GM23338 (cell line): ENCODE data around the gene MIA. TPM values are rescaled to one million over a fixed set of nuclear protein-coding genes. Genes with fewer than 3 reads are reported as not detected.

Source experiments
- ATAC-seq: fragments of 200-7000 bp; cut with Tn5 transposase; 3 replicates; pipeline ENCODE4 v1.9.1; 2020
- DNase-seq: peaks from one replicate; pipeline ENCODE4 v3.0.0-alpha.2; 2015; ENCODE audit warnings: low spot score
- H2AFZ ChIP-seq: fragments of 200-600 bp; sonication (generic); 2 replicates; pipeline ENCODE4 v1.8.0; 2016; ENCODE audit warnings: antibody characterized with exemption, mild to moderate bottlenecking, moderate library complexity
- H3F3A ChIP-seq: fragments of 200-600 bp; sonication (generic); replicated peaks from 2 replicates; pipeline ENCODE4 v1.8.0; 2017; ENCODE audit warnings: antibody characterized with exemption, mixed run types, low read depth
- H3K27ac ChIP-seq: fragments of 200-600 bp; sonication (generic); 2 replicates; pipeline ENCODE4 v1.6.1; 2016; ENCODE audit warnings: low read depth
- H3K27me3 ChIP-seq: fragments of 200-600 bp; sonication (generic); 2 replicates; pipeline ENCODE4 v1.8.0; 2016; ENCODE audit warnings: mild to moderate bottlenecking, mixed run types, moderate library complexity; ENCODE audit not compliant: insufficient read depth
- H3K36me3 ChIP-seq: fragments of 200-600 bp; sonication (generic); 2 replicates; pipeline ENCODE4 v1.8.0; 2016; ENCODE audit warnings: mild to moderate bottlenecking; ENCODE audit not compliant: insufficient read depth
- H3K4me1 ChIP-seq: fragments of 200-600 bp; sonication (generic); 2 replicates; pipeline ENCODE4 v1.8.0; 2016; ENCODE audit warnings: mild to moderate bottlenecking, moderate library complexity; ENCODE audit not compliant: insufficient read depth
- H3K4me2 ChIP-seq: fragments of 200-600 bp; sonication (generic); 2 replicates; pipeline ENCODE4 v1.7.1; 2017; ENCODE audit warnings: mixed run types
- H3K4me3 ChIP-seq: fragments of 200-600 bp; sonication (generic); 2 replicates; pipeline ENCODE4 v1.6.1; 2016; ENCODE audit warnings: mixed run types
- H3K79me2 ChIP-seq: fragments of 200-600 bp; sonication (generic); replicated peaks from 2 replicates; pipeline ENCODE4 v1.8.0; 2017; ENCODE audit warnings: mild to moderate bottlenecking; ENCODE audit not compliant: insufficient read depth
- H3K9me2 ChIP-seq: fragments of 200-600 bp; sonication (generic); 2 replicates; pipeline ENCODE4 v1.8.0; 2017; ENCODE audit not compliant: insufficient read depth
- H4K20me1 ChIP-seq: fragments of 200-600 bp; sonication (generic); replicated peaks from 2 replicates; pipeline ENCODE4 v1.8.0; 2017; ENCODE audit warnings: mild to moderate bottlenecking; ENCODE audit not compliant: insufficient read depth
- H3K27ac Mint-ChIP-seq: 2 replicates; pipeline ENCODE4 v1.8.0; 2020; ENCODE audit warnings: inconsistent platforms, mild to moderate bottlenecking, moderate library complexity, mixed read lengths
- H3K27me3 Mint-ChIP-seq: 3 replicates; pipeline ENCODE4 v1.8.0; 2022; ENCODE audit warnings: low read depth, mild to moderate bottlenecking, moderate library complexity, mixed read lengths, inconsistent platforms; ENCODE audit not compliant: insufficient read depth, poor library complexity
- H3K36me3 Mint-ChIP-seq: 3 replicates; pipeline ENCODE4 v1.8.0; 2021; ENCODE audit warnings: low read depth, mild to moderate bottlenecking, inconsistent platforms, moderate library complexity, mixed read lengths
- H3K4me1 Mint-ChIP-seq: 3 replicates; pipeline ENCODE4 v1.8.0; 2020; ENCODE audit warnings: mild to moderate bottlenecking, inconsistent platforms, mixed read lengths
- H3K4me3 Mint-ChIP-seq: 3 replicates; pipeline ENCODE4 v1.8.0; 2021; ENCODE audit warnings: moderate library complexity, mild to moderate bottlenecking, inconsistent platforms, mixed read lengths
- H3K9me3 Mint-ChIP-seq: 3 replicates; pipeline ENCODE4 v1.8.0; 2020; ENCODE audit warnings: moderate library complexity, mild to moderate bottlenecking, inconsistent platforms, mixed read lengths
- CREB1 ChIP-seq: fragments of 250-450 bp; sonication (Bioruptor Pico); IDR thresholded peaks from 2 replicates; pipeline ENCODE4 v1.5.0; 2020; ENCODE audit warnings: low read depth, mild to moderate bottlenecking, moderate library complexity
- EZH2phosphoT487 ChIP-seq: fragments of 200-600 bp; sonication (generic); IDR thresholded peaks from one replicate; pipeline ENCODE4 v1.8.1; 2018; ENCODE audit warnings: antibody characterized with exemption; ENCODE audit not compliant: unreplicated experiment
- POLR2AphosphoS5 ChIP-seq: IDR thresholded peaks from 2 replicates; pipeline ENCODE4 v1.6.1; 2016; ENCODE audit warnings: antibody characterized with exemption, low read depth
- STAT1 ChIP-seq: IDR thresholded peaks from one replicate; pipeline ENCODE4 v1.6.1; 2016; ENCODE audit warnings: antibody characterized with exemption; ENCODE audit not compliant: unreplicated experiment
- ZNF114 ChIP-seq: fragments of 250-450 bp; sonication (Bioruptor Pico); IDR thresholded peaks from 2 replicates; pipeline ENCODE4 v1.5.0; 2020; ENCODE audit warnings: mild to moderate bottlenecking, moderate library complexity
- polyA plus RNA-seq: library from polyadenylated mRNA; unstranded; fragments of >200 nt; fragmentation: Nextera tagmentation; extraction: Ambion mirVana; gene quantifications from 2 replicates; pipeline ENCODE4 v1.2.1, GENCODE V29; 2016
- total RNA-seq: library from RNA; depleted of rRNA; stranded (reverse); fragments of >200 nt; shearing (Covaris generic); gene quantifications from 2 replicates; pipeline ENCODE4 v1.2.3, GENCODE V29; 2014
- TF ChIP-seq, protein P1 (sequence below): IDR thresholded peaks from one replicate; pipeline ENCODE4 v1.6.1; 2018; ENCODE audit warnings: antibody characterized with exemption; ENCODE audit not compliant: unreplicated experiment
- TF ChIP-seq, protein P2 (sequence below): fragments of 250-450 bp; sonication (Bioruptor Pico); IDR thresholded peaks from 2 replicates; pipeline ENCODE4 v1.5.0; 2020; ENCODE audit warnings: mild to moderate bottlenecking, moderate library complexity

The MIA gene
- total and polyA plus RNA-seq, 2 experiments from 2014 or later = not detected

DNA sequence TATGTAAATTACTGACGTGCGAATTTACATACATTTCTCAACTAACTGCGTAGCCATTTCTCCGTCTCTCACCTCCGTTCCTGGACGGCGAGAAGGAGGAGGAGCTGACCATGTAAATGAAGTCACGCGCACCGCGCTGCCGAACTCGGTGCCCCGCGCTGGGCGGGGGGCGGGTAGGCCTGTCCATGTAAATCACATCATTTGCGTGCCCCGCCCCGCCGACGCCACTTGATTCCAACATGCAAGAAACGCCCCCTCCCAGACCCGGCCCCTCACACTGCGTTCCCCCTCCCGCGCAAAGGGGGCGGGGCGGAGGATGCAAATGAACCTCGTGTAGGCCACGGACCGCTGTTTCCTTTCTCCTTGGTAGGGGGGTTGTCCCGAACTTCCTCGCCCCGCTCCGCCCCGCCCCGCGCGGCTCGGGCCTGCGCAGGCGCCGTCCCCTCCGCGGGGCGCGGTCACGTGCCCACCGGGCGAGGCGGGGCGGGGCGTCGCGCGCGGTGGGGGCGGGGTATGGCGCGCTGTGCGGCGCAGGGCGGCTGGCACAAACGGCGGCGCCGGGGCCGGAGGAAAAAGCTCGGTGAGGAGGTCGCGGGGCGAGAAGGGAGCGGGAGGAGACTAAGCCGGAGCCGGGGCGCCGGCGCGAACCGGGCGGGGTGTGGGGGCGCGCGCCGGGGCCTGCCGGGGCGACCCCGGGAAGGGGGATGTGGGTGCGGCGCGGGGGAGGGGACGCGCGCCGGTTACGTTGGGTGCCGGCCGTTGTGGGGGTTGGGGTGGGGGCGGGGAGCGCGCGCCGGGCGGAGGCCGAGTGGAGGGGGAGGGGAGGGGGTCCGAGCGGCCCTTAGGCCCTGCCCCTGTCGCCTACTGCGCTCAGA, 23.6 kb downstream of the MIA start, which contains the start of gene EGLN2:
Gene EGLN2, plus strand, starts transcription at position 509 of the 875 bp plus-strand sequence. CDS start 1,382 bp downstream, outside the sequence.
- H3K4me1 Mint-ChIP-seq = peaks cover 39% of the 10 kb centered on the region
- Histone ChIP-seq H3K4me1 (peaks cover 36% of the 10 kb centered on the region), H3F3A (peaks cover 19% of the 10 kb centered on the region), H3K27ac (peak within 1 kb of the TSS; percentile 94), H3K27me3 (no peaks in the 10 kb centered on the region), H2AFZ (0 out of 2 replicates have a peak within 1 kb of the TSS, but pooled peaks have one; percentile 2), H3K79me2 (peaks cover 45% of the 10 kb centered on the region), H3K4me3 (peak within 1 kb of the TSS; percentile 89), H4K20me1 (peaks cover 33% of the 10 kb centered on the region), H3K9me2 (no peaks in the 10 kb centered on the region), H3K36me3 (peaks cover 4% of the 10 kb centered on the region; the same call in 1 of the 2 replicates), H3K4me2 (peak within 1 kb of the TSS; percentile 95)
- TF ChIP-seq POLR2AphosphoS5 = 0 out of 2 replicates have a peak, but pooled peaks have one; percentile 25
- TF ChIP-seq ZNF114 (CRISPR knock-in tag) = no peak
- peak; percentile 52; the same call in 1 of the 2 replicates for TF ChIP-seq CREB1 (CRISPR knock-in tag)
- peak within 1 kb of the TSS; percentile 99 for H3K27ac Mint-ChIP-seq
- no peaks in the 10 kb centered on the region for H3K9me3 Mint-ChIP-seq
- ATAC-seq (peak; percentile 80), DNase-seq (peak; percentile 100)
- H3K27me3 Mint-ChIP-seq = peaks cover 34% of the 10 kb centered on the region
- peaks cover 38% of the 10 kb centered on the region for H3K36me3 Mint-ChIP-seq
- peak within 1 kb of the TSS; percentile 95 for H3K4me3 Mint-ChIP-seq

DNA sequence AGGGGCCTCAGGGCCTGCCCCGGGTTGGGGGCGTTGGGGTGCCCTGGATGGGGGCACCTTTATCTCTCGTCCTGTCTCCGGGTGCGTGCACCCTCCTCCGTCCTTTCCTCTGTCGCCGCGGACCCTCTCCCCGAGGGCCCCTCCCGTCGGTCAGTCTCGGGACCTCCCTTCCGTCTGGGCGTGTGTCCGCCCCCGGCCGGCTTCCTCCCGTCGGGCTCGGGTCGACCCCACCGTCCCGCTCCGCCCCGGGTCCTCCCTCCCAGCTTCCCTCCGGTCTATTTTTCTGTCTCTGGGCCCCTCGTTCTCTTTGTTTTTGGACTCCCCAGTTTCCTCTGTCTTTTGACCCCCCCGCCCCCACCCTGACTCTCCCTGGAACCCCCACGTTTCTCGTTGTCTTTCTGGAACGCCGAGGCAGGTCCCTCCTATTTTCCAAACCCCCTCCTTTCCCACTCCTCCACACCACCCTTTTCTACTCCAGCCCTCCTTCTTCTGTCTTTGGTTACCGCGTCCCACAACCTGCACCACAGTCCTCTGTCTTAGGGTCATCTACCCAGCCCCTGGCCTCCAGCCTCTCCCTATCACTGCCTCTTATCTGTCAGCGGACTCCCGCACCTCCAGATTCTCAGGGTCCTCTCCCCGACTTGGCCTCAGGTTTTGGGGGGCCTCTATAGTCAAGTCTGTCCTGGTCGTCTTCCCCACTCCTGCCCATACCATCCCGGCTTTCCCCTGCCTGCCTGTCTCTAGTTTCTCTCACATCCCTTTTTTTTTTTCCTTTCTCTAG, 24.4 kb downstream of the MIA start:
- peaks cover 44% of the 10 kb centered on the region for H3K4me1 ChIP-seq
- DNase-seq (peak; percentile 69), ATAC-seq (peak; percentile 23)
- peaks cover 38% of the 10 kb centered on the region for H4K20me1 ChIP-seq
- peaks cover 39% of the 10 kb centered on the region for H3K27me3 Mint-ChIP-seq
- H3K4me3 Mint-ChIP-seq = peak overlapping the region; percentile 95
- H3K36me3 ChIP-seq = peaks cover 4% of the 10 kb centered on the region; the same call in 1 of the 2 replicates
- peak overlapping the region; percentile 78 for H3K27ac ChIP-seq
- H3K4me1 Mint-ChIP-seq = peaks cover 48% of the 10 kb centered on the region
- peaks cover 23% of the 10 kb centered on the region for H3F3A ChIP-seq
- no peak overlapping the region for H2AFZ ChIP-seq
- H3K27me3 ChIP-seq = no peaks in the 10 kb centered on the region
- peaks cover 47% of the 10 kb centered on the region for H3K36me3 Mint-ChIP-seq
- H3K9me3 Mint-ChIP-seq = no peaks in the 10 kb centered on the region
- H3K4me2 ChIP-seq = peak overlapping the region; percentile 95
- H3K9me2 ChIP-seq = no peaks in the 10 kb centered on the region
- peak overlapping the region; percentile 97 for H3K27ac Mint-ChIP-seq
- peaks cover 53% of the 10 kb centered on the region for H3K79me2 ChIP-seq
- H3K4me3 ChIP-seq = peak overlapping the region; percentile 89
- no peak for TF ChIP-seq POLR2AphosphoS5
- TF ChIP-seq, protein P1, sequence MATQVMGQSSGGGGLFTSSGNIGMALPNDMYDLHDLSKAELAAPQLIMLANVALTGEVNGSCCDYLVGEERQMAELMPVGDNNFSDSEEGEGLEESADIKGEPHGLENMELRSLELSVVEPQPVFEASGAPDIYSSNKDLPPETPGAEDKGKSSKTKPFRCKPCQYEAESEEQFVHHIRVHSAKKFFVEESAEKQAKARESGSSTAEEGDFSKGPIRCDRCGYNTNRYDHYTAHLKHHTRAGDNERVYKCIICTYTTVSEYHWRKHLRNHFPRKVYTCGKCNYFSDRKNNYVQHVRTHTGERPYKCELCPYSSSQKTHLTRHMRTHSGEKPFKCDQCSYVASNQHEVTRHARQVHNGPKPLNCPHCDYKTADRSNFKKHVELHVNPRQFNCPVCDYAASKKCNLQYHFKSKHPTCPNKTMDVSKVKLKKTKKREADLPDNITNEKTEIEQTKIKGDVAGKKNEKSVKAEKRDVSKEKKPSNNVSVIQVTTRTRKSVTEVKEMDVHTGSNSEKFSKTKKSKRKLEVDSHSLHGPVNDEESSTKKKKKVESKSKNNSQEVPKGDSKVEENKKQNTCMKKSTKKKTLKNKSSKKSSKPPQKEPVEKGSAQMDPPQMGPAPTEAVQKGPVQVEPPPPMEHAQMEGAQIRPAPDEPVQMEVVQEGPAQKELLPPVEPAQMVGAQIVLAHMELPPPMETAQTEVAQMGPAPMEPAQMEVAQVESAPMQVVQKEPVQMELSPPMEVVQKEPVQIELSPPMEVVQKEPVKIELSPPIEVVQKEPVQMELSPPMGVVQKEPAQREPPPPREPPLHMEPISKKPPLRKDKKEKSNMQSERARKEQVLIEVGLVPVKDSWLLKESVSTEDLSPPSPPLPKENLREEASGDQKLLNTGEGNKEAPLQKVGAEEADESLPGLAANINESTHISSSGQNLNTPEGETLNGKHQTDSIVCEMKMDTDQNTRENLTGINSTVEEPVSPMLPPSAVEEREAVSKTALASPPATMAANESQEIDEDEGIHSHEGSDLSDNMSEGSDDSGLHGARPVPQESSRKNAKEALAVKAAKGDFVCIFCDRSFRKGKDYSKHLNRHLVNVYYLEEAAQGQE = no peak
- TF ChIP-seq EZH2phosphoT487 = no peak
- TF ChIP-seq, protein P2, sequence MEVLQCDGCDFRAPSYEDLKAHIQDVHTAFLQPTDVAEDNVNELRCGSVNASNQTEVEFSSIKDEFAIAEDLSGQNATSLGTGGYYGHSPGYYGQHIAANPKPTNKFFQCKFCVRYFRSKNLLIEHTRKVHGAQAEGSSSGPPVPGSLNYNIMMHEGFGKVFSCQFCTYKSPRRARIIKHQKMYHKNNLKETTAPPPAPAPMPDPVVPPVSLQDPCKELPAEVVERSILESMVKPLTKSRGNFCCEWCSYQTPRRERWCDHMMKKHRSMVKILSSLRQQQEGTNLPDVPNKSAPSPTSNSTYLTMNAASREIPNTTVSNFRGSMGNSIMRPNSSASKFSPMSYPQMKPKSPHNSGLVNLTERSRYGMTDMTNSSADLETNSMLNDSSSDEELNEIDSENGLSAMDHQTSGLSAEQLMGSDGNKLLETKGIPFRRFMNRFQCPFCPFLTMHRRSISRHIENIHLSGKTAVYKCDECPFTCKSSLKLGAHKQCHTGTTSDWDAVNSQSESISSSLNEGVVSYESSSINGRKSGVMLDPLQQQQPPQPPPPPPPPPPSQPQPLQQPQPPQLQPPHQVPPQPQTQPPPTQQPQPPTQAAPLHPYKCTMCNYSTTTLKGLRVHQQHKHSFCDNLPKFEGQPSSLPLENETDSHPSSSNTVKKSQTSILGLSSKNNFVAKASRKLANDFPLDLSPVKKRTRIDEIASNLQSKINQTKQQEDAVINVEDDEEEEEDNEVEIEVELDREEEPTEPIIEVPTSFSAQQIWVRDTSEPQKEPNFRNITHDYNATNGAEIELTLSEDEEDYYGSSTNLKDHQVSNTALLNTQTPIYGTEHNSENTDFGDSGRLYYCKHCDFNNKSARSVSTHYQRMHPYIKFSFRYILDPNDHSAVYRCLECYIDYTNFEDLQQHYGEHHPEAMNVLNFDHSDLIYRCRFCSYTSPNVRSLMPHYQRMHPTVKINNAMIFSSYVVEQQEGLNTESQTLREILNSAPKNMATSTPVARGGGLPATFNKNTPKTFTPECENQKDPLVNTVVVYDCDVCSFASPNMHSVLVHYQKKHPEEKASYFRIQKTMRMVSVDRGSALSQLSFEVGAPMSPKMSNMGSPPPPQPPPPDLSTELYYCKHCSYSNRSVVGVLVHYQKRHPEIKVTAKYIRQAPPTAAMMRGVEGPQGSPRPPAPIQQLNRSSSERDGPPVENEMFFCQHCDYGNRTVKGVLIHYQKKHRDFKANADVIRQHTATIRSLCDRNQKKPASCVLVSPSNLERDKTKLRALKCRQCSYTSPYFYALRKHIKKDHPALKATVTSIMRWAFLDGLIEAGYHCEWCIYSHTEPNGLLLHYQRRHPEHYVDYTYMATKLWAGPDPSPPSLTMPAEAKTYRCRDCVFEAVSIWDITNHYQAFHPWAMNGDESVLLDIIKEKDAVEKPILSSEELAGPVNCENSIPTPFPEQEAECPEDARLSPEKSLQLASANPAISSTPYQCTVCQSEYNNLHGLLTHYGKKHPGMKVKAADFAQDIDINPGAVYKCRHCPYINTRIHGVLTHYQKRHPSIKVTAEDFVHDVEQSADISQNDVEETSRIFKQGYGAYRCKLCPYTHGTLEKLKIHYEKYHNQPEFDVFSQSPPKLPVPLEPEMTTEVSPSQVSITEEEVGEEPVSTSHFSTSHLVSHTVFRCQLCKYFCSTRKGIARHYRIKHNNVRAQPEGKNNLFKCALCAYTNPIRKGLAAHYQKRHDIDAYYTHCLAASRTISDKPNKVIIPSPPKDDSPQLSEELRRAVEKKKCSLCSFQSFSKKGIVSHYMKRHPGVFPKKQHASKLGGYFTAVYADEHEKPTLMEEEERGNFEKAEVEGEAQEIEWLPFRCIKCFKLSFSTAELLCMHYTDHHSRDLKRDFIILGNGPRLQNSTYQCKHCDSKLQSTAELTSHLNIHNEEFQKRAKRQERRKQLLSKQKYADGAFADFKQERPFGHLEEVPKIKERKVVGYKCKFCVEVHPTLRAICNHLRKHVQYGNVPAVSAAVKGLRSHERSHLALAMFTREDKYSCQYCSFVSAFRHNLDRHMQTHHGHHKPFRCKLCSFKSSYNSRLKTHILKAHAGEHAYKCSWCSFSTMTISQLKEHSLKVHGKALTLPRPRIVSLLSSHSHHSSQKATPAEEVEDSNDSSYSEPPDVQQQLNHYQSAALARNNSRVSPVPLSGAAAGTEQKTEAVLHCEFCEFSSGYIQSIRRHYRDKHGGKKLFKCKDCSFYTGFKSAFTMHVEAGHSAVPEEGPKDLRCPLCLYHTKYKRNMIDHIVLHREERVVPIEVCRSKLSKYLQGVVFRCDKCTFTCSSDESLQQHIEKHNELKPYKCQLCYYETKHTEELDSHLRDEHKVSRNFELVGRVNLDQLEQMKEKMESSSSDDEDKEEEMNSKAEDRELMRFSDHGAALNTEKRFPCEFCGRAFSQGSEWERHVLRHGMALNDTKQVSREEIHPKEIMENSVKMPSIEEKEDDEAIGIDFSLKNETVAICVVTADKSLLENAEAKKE = no peak
- no peak for TF ChIP-seq STAT1
- TF ChIP-seq ZNF114 (CRISPR knock-in tag) = no peak
